PC-9 (cell line): ENCODE results near the gene RSBN1. TPM values are rescaled to one million over a fixed set of nuclear protein-coding genes. Genes with fewer than 3 reads are reported as not detected.

Source experiments
- BruUV-seq: library from RNA; stranded (reverse); fragments of 400-500 nt; replicated peaks from 2 replicates; lab custom pipeline; 2021; lab: Mats Ljungman, UMichigan
- CTCF ChIA-PET: fragments of 300-600 bp; sonication (Branson Sonifier 250); formaldehyde crosslinking; loops from one replicate; lab custom pipeline; 2022; ENCODE audit warnings: antibody characterized with exemption; lab: Charles Lee
- POLR2A ChIA-PET: fragments of 300-600 bp; sonication (Branson Sonifier 250); formaldehyde crosslinking; loops from one replicate; lab custom pipeline; 2022; ENCODE audit warnings: antibody characterized with exemption; ENCODE audit not compliant: unreplicated experiment; lab: Charles Lee
- DNase-seq, 2 experiments: peaks; one replicate each; pipeline versions ENCODE4 v3.0.0 to v3.0.0-alpha.2; 2015 to 2022; ENCODE audit warnings: mixed read lengths in 1 of 2
- H2AFZ ChIP-seq: fragments of 200-600 bp; sonication (generic); 2 replicates; pipeline ENCODE4 v1.8.1; 2017; ENCODE audit warnings: antibody characterized with exemption
- H3F3A ChIP-seq: fragments of 200-600 bp; sonication (generic); 2 replicates; pipeline ENCODE4 v1.8.1; 2017; ENCODE audit warnings: antibody characterized with exemption, mild to moderate bottlenecking, low read depth; ENCODE audit not compliant: insufficient read depth
- H3K27ac ChIP-seq: fragments of 200-600 bp; sonication (generic); 2 replicates; pipeline ENCODE4 v1.6.1; 2016; ENCODE audit warnings: mixed run types
- H3K27me3 ChIP-seq: fragments of 200-600 bp; sonication (generic); 2 replicates; pipeline ENCODE4 v1.6.1; 2016; ENCODE audit warnings: low read depth, mixed run types; ENCODE audit not compliant: insufficient read depth
- H3K36me3 ChIP-seq: fragments of 200-600 bp; sonication (generic); 2 replicates; pipeline ENCODE4 v1.6.1; 2016; ENCODE audit warnings: low read depth, mixed run types
- H3K4me1 ChIP-seq: fragments of 200-600 bp; sonication (generic); replicated peaks from 2 replicates; pipeline ENCODE4 v1.6.1; 2016; ENCODE audit warnings: mixed run types; ENCODE audit not compliant: insufficient read depth
- H3K4me2 ChIP-seq: fragments of 200-600 bp; sonication (generic); 2 replicates; pipeline ENCODE4 v1.6.1; 2017; ENCODE audit warnings: mixed run types
- H3K4me3 ChIP-seq: fragments of 200-600 bp; sonication (generic); 2 replicates; pipeline ENCODE4 v1.6.1; 2016; ENCODE audit warnings: mixed run types
- H3K79me2 ChIP-seq: fragments of 200-600 bp; sonication (generic); 2 replicates; pipeline ENCODE4 v1.6.1; 2017; ENCODE audit warnings: low read depth, mixed run types
- H3K9me2 ChIP-seq: fragments of 200-600 bp; sonication (generic); 2 replicates; pipeline ENCODE4 v1.8.1; 2017; ENCODE audit warnings: mild to moderate bottlenecking; ENCODE audit not compliant: insufficient read depth
- H3K9me3 ChIP-seq: fragments of 200-600 bp; sonication (generic); 2 replicates; pipeline ENCODE4 v1.8.1; 2016; ENCODE audit warnings: low read depth; ENCODE audit not compliant: insufficient read depth
- H4K20me1 ChIP-seq: fragments of 200-600 bp; sonication (generic); 2 replicates; pipeline ENCODE4 v1.8.1; 2017; ENCODE audit not compliant: insufficient read depth
- EZH2 ChIP-seq: fragments of 200-600 bp; sonication (generic); IDR thresholded peaks from 2 replicates; pipeline ENCODE4 v1.8.0; 2017; ENCODE audit warnings: antibody characterized with exemption, low read depth
- intact Hi-C: fragments of 100-400 bp; cut with micrococcal nuclease; formaldehyde crosslinking; loops from one replicate; pipeline ENCODE4 v1.10.0; 2022; ENCODE audit not compliant: unreplicated experiment
- total RNA-seq: library from RNA; stranded (reverse); gene quantifications from 2 replicates; pipeline ENCODE4 v1.2.3, GENCODE V29; 2021
- TF ChIP-seq, protein P1 (sequence below): fragments of 200-600 bp; sonication (generic); conservative IDR thresholded peaks from 2 replicates; pipeline ENCODE4 v1.6.1; 2017; ENCODE audit warnings: mixed run types, antibody characterized with exemption, mild to moderate bottlenecking, moderate library complexity

Gene RSBN1
- total RNA-seq, 1 experiment from 2014 or later: 12.3 TPM

DNA sequence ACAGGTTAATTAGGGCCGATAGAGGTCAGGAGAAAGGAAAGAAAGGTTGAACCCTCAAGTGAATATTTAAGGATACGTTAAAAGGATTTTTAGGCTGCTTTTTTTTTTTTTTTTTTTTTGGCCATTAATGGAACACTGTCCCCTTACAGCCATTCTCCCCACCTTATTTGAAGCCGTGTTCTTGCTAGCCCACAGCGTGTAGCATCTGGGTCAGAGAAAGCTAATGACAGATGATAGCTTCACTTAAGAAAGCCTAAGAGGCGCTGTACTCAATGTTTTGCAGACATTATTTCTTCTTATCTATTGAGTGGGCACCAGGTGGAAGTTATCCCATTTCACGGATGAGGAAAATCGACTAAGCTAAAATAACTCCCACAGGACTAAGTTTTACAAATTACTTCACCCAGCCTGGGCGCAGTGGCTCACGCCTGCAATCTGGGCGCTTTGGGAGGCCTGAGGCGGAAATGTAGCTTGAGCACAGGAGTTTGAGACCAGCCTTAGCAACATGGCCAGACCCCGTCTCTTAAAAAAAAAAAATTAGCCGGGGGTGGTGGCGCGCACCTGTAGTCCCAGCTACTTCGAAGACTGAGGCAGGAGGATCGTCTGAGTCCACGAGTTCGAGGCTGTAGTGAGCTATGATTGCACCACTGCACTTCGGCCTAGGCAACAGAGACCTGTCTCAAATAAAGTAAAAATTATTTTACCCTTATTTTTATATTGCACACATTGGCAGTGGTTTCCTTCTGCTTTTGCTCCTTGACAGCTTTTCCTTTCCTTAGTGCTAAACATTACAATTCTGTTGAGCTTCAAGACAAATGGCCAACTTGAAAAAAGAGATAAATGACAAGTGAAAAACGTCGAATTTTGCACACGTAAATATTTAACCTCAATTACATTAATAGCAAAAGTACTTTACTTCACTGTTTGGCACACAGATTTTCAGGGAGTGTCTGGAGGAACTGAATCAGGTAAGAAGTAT is 51.9 kb downstream of the RSBN1 start:
- H3K4me2 ChIP-seq: peak overlapping the region; percentile 90
- POLR2A ChIA-PET: interaction anchor here (0.6 to 0.7 kb wide), 5 partner anchors 54 to 353 kb away, joined by 3 to 53 read pairs (median 6); no protein-coding TSS in a partner anchor
- no peak for TF ChIP-seq EZH2
- TF ChIP-seq, protein P1, sequence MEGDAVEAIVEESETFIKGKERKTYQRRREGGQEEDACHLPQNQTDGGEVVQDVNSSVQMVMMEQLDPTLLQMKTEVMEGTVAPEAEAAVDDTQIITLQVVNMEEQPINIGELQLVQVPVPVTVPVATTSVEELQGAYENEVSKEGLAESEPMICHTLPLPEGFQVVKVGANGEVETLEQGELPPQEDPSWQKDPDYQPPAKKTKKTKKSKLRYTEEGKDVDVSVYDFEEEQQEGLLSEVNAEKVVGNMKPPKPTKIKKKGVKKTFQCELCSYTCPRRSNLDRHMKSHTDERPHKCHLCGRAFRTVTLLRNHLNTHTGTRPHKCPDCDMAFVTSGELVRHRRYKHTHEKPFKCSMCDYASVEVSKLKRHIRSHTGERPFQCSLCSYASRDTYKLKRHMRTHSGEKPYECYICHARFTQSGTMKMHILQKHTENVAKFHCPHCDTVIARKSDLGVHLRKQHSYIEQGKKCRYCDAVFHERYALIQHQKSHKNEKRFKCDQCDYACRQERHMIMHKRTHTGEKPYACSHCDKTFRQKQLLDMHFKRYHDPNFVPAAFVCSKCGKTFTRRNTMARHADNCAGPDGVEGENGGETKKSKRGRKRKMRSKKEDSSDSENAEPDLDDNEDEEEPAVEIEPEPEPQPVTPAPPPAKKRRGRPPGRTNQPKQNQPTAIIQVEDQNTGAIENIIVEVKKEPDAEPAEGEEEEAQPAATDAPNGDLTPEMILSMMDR: no peak
- H3K79me2 ChIP-seq: peaks cover 30% of the 10 kb centered on the region
- H3K27ac ChIP-seq: peak overlapping the region; percentile 78
- peaks cover 17% of the 10 kb centered on the region for H3K4me1 ChIP-seq
- BruUV-seq: no TSS peak
- peak overlapping the region; percentile 99 for H3K4me3 ChIP-seq
- peak overlapping the region; percentile 95 for H2AFZ ChIP-seq
- no peaks in the 10 kb centered on the region for H3K9me2 ChIP-seq
- peaks cover 48% of the 10 kb centered on the region for H3F3A ChIP-seq
- H3K36me3 ChIP-seq: peaks cover 13% of the 10 kb centered on the region; the same call in 1 of the 2 replicates
- H4K20me1 ChIP-seq: no peaks in the 10 kb centered on the region
- intact Hi-C loops: loop anchor here (5.0 kb wide), 1 partner anchor 182 kb away; no protein-coding TSS in a partner anchor
- CTCF ChIA-PET: interaction anchor here (0.7 to 1.3 kb wide), 2 partner anchors 29 to 143 kb away, joined by 3 to 8 read pairs; no protein-coding TSS in a partner anchor
- no peaks in the 10 kb centered on the region for H3K27me3 ChIP-seq
- DNase-seq: no peak
- no peaks in the 10 kb centered on the region for H3K9me3 ChIP-seq

DNA sequence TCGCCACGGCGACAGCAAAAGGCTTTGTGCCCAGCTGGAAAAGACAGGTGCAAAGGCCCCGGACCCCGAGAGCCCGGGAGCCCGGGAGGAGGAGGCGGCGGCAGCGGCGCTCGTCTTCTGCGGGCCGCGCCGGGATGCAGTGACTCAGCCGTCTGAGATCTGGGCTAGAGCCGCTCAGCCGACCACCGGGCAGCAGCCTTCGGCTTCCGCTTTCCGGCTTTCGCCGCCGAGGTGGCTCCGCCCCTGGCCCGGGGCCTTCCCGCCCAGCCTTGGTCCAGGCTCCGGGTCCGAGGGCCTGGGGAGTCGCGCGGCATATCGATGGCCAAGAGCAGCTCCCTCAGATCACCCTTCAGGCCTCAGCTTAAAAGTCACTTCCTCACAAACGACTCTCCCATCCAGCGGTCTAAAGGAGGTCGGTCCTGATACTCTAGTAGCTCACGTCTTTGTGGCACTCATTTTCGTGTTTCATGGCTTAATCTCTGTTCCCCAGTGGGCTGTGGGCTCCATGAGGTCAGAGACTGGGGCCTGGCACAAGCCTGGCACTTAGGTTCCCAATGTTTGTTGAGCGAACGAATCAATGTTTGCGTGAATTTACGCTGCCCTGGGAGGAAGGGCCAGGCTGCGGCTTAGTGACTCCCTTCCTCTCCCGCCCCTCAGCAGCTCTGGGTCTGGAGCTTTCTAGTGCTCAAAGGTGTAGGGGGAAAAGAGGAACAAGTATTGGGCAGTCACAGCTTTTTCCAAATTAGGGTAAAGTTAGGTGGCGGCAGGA is 52.8 kb downstream of the RSBN1 start, which contains the start of gene PHTF1:
TSS of gene PHTF1 (minus strand) at position 154 of the 769 bp plus-strand sequence. CDS start 783 bp downstream, outside the sequence.
- intact Hi-C loops: loop anchor here (1.0 to 5.0 kb wide), 3 partner anchors 53 to 183 kb away; partner anchors contain the start of genes DCLRE1B and RSBN1

More for the DNA sequence above, 52.8 kb downstream of the RSBN1 start, which contains the start of gene PHTF1:
- Histone ChIP-seq H3K36me3 (peaks cover 8% of the 10 kb centered on the region; the same call in 1 of the 2 replicates), H3K27ac (peak within 1 kb of the TSS; percentile 78), H2AFZ (peak within 1 kb of the TSS; percentile 95), H3K4me2 (peak within 1 kb of the TSS; percentile 90), H3K27me3 (no peaks in the 10 kb centered on the region), H3F3A (peaks cover 48% of the 10 kb centered on the region), H3K4me1 (peaks cover 17% of the 10 kb centered on the region), H3K9me2 (no peaks in the 10 kb centered on the region), H3K9me3 (no peaks in the 10 kb centered on the region), H3K79me2 (peaks cover 30% of the 10 kb centered on the region), H3K4me3 (peak within 1 kb of the TSS; percentile 99), H4K20me1 (no peaks in the 10 kb centered on the region)
- TF ChIP-seq EZH2: no peak
- TF ChIP-seq, protein P1: no peak
- ChIA-PET POLR2A (interaction anchor here (0.6 to 1.0 kb wide), 6 partner anchors 53 to 352 kb away, joined by 3 to 23 read pairs (median 6); partner anchors contain the start of gene RSBN1), CTCF (interaction anchor here (0.7 to 1.3 kb wide), 2 partner anchors 30 to 144 kb away, joined by 3 to 8 read pairs; no protein-coding TSS in a partner anchor)
- TSS peak; percentile 92 for BruUV-seq
- DNase-seq: peak; percentile 66 to 71
